NCI-H2107 treated with DMSO at 0.1 percent for 48 hours (cell line): ENCODE measurements around the gene SAXO2.
"Not testable (repeated sequence)": the region's sequence is repeated elsewhere in the genome, so short reads cannot be mapped to it uniquely, and the experiment has no call there.

Experiments used
- DNase-seq: peaks from one replicate; lab custom pipeline; 2025; ENCODE audit not compliant: unreplicated experiment; lab: John Stamatoyannopoulos, UW

The SAXO2 gene

GRCh38 chr15:82313951-82314768 lies 51.5 kb downstream of the SAXO2 start:
- not testable (repeated sequence) for DNase-seq

- DNase-seq: no peak
These were observed 52.3 kb downstream of the SAXO2 start for GRCh38 chr15:82314769-82315518.

GRCh38 chr15:82315519-82316246 lies 53.1 kb downstream of the SAXO2 start:
- no peak for DNase-seq

GRCh38 chr15:82316247-82317090 lies 53.9 kb downstream of the SAXO2 start:
- DNase-seq: not testable (repeated sequence)

GRCh38 chr15:82317091-82317489 lies 54.5 kb downstream of the SAXO2 start:
- no peak for DNase-seq

- DNase-seq: not testable (repeated sequence)
These were observed 54.9 kb downstream of the SAXO2 start for GRCh38 chr15:82317516-82317915.

- not testable (repeated sequence) for DNase-seq
These were observed 55.7 kb downstream of the SAXO2 start for GRCh38 chr15:82318281-82318680.

- DNase-seq: not testable (repeated sequence)
These were observed 57.1 kb downstream of the SAXO2 start for GRCh38 chr15:82319522-82320278.

GRCh38 chr15:82320861-82321260 lies 58.2 kb downstream of the SAXO2 start:
- not testable (repeated sequence) for DNase-seq

- not testable (repeated sequence) for DNase-seq
These were observed 59.9 kb downstream of the SAXO2 start for GRCh38 chr15:82322488-82322887.

GRCh38 chr15:82324831-82325230 lies 62.2 kb downstream of the SAXO2 start:
- not testable (repeated sequence) for DNase-seq

- DNase-seq: not testable (repeated sequence)
These were observed 63.0 kb downstream of the SAXO2 start for GRCh38 chr15:82325646-82326045.

- not testable (repeated sequence) for DNase-seq
These were observed 64.3 kb downstream of the SAXO2 start for GRCh38 chr15:82326896-82327295.

- DNase-seq: not testable (repeated sequence)
These were observed 64.8 kb downstream of the SAXO2 start for GRCh38 chr15:82327372-82327771.

GRCh38 chr15:82329039-82329438 lies 66.4 kb downstream of the SAXO2 start:
- DNase-seq: not testable (repeated sequence)

- DNase-seq: not testable (repeated sequence)
These were observed 68.3 kb downstream of the SAXO2 start for GRCh38 chr15:82330921-82331320.

- DNase-seq: not testable (repeated sequence)
These were observed 69.1 kb downstream of the SAXO2 start for GRCh38 chr15:82331576-82332304.

- not testable (repeated sequence) for DNase-seq
These were observed 70.3 kb downstream of the SAXO2 start for GRCh38 chr15:82332711-82333602.
